Stimulated activated CD8-positive, alpha-beta memory T cell treated with anti-CD3 and anti-CD28 coated beads, Interleukin-4, amount 100 ng/mL, for 1 hour (primary cell): ENCODE results near the gene FBXL5.
"Not testable (repeated sequence)": the region's sequence is repeated elsewhere in the genome, so short reads cannot be mapped to it uniquely, and the experiment has no call there.

Source experiments
- DNase-seq, 2 donors: peaks; one replicate each; pipeline ENCODE4 v3.0.0-alpha.2; 2020; ENCODE audit warnings: low read depth in 2 of 2, low spot score in 1 of 2

FBXL5 gene

DNA sequence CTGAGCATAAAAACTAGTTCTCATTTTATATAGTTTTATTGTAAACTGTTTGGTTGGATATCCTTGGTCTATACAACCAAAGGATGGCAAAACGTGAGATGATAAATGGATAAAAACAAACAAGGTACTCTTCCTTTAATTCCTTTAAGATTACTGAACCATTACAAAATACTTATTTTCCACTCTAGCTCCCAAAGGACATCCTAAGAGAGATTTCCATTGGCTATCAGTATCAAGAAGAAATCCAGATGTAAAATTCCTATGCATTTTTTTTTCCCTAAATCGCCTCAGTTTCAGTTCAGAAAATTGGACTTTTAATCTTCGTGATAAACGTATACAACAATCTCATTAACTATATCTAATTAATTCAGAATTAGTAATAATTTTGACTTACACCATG, 2.3 kb downstream of the FBXL5 start:
- DNase-seq = no peak

DNA sequence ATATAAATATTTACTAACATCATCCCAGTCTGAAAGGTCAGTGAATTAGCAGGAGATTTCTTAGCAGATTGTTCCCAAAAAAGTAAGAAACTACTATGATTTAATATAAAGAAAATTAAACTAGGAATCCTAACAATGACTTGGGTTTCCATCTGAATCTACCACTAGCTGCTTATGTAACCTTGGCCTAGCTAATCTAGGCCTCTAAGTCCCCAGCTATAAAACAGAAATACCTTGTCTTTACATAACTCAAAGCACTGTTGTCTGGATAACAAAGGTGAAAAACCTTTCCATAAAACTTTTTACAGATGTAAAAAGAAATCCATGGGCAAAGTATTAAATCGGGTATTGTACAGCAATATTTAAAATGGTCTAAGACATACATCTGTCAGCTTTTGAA, 3.0 kb downstream of the FBXL5 start:
- no peak for DNase-seq

DNA sequence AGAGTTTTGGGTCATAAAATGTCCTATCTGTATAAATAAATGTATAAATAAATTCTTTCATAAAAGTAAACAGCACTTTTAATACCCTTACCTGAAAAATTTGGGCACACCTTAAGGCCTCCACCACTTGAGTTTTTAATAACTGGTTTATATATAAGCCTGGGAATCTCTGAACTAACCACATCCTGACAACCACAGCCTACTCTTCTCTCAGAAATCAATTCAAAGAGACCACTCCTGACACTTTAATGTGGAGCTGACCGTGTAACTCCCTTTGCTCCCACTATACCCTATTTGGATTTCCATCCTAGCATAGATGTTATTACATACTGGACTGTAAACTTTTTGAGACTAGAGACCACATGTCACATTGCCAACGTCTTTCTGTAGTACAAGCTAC, 3.5 kb downstream of the FBXL5 start:
- no peak for DNase-seq

DNA sequence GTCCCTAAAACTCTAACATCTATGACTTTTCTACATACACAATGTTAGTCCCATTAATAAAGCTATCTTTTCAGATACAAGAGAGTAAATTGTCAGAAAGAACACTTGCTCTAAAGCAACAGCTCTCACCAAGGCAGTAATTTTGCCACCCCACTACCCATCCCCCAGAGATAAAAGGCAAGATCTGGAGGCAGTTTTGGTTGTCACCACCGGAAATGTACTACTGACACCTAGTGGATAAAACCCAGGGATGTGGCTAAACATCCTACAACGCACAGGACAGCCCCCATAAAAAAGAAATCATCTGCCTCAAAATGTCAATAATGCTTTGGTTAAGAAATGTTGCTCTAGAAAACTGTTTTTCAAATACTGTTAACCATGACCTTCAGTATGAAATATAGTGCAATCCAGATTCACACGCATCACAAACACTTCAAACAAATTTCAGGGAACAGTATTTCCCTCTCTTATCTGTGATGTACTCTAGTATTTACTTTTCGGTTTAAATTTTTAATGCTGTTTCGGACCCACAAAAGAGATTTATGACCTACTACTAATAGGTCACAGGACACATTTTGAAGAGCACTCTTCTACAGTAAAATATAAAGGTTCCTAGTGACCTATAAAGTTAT, 5.1 kb downstream of the FBXL5 start:
- DNase-seq = peak; percentile 20 to 32

DNA sequence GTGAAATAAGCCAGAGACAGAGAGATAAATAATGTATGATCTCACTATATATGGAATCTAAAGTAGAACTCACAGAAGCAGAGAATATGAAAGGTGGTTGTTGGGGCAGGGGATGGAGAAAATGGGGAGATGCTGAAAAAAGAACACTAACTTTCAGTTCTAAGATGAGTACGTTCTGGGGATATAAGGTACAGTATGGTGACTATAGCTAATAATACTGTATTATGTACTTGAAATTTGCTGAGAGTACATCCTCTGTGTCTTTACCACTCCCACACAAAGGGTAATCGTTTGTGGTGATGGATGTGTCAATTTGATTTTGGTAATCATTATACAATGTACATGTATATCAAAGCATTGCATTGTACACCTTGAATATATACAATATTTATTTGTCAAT, 6.6 kb downstream of the FBXL5 start:
- DNase-seq = no peak

DNA sequence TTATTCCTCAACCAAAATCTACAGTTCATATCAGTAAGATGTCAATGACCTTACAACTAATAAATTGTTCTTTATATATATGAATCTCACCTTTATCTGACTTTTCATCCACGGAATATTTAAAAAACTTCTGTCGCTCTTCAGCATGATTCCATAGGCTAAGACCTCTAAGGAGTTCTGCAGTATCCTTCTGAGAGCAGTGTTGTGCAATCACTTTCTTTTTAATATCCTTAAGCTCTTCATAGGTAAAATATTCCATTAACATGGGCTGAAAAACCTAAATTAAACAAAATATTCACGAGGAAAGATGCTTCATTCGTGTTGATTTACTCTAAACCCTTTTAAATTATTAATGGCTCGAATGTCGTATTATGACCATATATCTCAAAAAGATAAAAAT, 16.7 kb downstream of the FBXL5 start:
- DNase-seq = no peak

DNA sequence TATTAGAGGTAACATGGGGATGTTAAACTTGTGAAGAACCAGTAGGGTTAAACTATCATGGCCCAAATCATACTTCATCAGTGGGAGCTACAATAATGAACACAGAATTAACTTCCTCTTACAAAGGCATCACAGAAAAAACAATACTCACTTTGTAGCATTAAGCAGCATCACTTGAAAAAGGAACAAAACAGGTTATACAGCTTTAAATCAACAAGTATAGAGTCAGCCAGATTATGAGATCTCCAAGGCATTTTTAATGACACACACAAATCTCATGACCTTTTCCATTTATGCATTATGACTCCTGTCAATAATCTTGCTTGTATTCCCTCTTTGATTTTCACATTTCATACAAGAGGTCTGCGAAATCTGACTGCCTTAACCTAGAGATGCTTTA, 18.3 kb downstream of the FBXL5 start:
- DNase-seq = no peak

DNA sequence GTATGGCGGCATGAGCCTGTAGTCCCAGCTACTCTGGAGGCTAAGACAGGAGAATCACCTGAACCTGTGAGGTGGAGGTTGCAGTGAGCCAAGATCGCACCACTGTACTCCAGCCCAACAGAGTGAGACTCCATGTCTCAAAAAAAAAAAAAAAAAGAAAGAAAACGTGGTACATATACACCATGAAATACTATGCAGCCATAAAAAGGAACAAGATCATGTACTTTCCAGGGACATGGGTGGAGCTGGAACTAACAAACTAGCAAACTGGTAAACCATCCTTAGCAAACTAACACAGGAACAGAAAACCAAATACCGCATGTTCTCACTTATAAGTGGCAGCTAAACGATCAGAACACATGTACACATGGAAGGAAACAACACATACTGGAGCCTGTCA, 37.8 kb downstream of the FBXL5 start:
- not testable (repeated sequence) for DNase-seq

DNA sequence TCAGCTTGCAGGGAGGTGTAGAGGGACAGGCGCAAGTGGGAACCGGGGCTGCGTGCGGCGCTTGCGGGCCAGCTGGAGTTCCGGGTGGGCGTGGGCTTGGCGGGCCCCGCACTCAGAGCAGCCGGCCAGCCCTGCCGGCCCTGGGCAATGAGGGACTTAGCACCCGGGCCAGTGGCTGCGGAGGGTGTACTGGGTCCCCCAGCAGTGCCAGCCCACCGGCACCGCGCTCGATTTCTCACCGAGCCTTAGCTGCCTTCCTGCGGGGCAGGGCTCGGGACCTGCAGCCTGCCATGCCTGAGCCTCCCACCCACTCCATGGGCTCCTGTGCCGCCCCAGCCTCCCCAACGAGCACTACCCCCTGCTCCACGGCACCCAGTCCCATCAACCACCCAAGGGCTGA, 40.3 kb downstream of the FBXL5 start:
- not testable (repeated sequence) for DNase-seq

DNA sequence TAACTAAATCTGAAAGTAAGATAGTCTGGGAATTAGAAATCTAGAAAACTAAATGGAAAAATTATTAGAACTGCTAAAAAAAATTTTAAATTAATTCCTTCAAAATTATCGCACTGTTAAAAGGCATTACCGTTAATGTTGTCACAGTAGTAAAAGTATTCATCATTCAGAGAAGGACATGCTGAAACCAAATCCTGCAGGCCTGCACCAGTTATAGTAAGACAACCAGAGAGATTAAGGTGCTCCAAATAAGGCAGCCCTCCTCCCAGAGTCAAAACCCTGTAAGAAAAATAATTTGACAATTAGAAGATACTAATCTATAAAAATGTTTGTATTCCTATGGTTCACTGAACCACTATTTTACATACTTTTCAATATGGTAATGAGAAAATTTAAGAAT, 43.0 kb downstream of the FBXL5 start:
- no peak for DNase-seq

DNA sequence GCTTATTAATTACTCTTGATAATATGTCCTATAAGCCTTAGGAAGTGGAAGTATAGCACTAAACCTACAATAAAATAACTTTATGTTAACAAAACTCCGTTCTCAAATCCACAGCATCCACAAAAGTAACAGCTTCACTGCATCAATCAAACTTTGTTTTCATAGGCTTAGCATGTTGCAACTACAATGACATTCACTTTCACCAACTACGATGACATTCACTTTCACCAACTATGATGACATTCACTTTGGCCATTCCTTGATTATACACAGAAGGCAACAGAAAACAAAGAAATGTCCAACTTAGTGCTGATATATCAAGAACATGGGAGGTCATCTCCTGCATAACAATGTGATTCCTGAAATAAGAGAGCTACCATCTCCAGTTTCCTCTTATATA, 44.3 kb downstream of the FBXL5 start:
- DNase-seq = no peak

DNA sequence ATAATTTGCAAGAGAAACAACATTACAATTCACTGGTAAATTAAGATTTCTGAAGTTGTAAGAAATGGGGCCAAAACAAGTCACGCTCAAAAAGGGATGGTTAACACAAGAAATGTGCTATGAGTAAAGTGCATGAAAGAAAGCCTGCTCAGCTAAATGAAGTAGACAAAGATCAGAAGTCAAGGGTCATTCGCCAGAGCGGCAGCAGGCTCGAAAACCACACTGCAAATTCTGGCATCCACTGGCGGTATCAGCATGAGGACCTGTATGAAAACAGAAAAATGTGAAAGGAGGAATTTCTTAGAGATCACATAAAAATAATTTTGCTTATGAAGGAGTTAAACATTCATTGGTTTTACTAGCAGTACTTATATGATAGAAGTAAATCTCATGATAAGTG, 49.6 kb downstream of the FBXL5 start:
- DNase-seq = no peak

DNA sequence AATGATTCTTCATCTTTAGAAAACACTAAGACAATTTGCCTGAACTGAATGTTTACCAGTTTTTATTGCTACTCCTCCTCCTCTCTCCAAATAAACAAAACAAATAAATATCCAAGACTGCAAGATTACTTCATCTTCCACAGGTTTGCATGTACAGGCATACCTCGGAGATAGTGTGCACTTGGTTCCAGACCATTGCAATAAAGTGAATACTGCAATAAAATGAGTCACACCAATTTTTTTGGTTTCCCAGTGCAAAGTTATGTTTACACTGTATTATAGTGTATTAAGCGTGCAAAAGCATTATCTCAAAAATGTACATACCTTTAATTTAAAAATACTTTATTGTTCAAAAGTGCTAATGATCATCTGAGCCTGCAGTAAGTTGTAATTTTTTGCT, 53.3 kb downstream of the FBXL5 start:
- DNase-seq = no peak

DNA sequence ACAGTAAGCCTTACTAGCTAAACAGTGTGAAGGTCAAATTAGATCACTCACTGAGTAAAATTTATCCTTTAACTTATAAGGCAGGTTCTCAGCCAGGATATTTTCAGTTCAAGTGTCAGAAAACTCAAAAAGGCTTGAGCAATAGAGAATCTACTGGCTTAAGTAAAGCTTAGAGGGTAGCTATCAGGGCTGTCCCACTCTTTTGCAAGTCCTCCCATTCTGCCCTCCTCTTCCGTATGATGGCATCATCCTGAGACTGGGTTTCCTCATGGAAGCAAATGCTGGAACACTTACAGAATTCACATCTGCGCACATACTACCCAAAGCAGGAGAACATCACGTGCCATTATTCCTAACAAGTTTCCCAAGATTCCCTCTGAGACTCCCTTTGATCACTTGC, 55.0 kb downstream of the FBXL5 start:
- no peak for DNase-seq

DNA sequence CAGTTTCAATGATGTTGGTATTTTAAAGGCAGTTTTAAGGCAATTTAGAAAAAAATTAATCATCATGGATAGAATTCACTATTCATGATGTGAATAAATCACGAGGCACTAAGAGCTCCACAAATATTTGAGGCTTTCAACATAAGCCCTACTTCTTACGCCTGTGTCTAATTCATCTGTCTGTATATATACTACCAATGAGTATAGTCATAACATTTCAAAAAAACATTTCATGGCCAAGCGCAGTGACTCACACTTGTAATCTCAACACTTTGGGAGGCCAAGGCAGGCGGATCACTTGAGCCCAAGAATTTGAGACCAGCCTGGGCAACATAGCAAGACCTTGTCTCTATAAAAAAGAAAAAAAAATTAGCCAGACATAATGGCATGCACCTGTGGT, 56.5 kb downstream of the FBXL5 start:
- DNase-seq = no peak

DNA sequence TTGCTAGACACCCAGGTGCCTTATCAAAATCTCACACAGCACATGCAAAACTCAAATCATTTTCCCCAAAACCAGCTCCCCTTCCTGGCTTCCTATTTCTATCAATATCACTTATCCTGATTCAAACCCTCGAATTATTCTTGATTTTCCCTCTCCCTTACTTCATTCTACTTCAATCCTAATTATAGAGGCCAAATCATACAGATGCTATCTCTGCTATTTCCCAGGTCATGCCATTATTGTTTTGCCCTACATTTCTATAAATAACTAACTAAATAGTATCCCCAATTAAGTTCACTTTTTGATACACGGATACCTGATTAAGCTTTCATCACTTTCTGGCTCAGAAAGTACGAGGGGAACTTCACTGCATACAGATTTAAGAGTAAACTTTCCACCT, 62.4 kb downstream of the FBXL5 start:
- no peak for DNase-seq

DNA sequence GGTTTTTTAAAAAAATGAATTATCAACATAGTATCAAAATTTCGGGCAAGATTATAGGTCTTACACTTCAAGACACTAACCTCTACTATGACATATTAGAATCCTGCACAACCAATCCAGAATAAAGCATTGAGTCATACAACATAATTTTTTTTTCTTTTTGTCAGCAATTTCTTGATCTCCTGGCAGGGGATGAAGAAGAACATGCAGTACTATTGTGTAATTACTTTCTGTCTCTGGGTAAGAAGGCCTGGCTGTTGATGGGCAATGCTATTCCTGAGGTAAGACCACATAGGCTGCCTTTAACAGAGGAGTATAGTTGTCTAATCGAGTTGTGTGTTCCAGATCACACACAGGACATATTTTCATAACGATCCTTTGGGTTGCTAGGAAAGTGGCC, 67.5 kb downstream of the FBXL5 start:
- DNase-seq = no peak

DNA sequence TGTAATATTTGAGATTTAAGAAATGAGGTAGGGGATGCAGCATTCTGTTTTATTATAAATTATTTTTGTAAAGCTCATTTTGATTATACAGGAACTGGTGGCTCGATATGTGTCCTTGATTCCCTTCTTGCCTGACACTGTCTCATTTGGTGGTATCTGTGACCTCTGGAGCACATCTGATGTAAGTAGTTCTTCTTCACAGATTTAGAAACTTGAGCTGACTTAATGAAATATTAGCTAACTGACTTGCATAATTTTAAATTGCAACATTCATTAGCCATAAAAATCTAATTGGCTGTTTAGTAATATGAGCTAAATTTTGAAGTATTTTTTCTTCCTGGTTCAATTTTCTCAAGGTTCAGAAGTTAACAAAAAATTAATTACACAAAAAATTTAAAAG, 69.1 kb downstream of the FBXL5 start:
- DNase-seq = no peak

DNA sequence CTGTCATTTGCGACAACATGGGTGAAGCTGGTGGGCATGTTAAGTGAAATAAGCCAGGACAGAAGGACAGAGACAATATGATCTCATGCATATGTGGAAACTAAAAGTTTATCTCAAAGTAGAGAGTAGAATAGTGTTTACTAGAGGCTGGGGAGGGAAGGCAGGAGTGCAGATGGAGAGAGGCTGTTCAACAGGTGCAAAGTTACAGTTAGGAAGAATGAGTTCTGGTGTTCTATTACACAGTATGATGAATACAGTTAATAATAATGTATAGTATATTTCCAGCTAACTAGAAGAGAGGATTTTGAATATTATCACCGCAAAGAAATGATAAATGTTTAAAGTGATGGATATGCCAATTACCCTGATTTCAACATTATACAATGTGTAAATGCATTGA, 69.8 kb downstream of the FBXL5 start:
- DNase-seq = no peak

DNA sequence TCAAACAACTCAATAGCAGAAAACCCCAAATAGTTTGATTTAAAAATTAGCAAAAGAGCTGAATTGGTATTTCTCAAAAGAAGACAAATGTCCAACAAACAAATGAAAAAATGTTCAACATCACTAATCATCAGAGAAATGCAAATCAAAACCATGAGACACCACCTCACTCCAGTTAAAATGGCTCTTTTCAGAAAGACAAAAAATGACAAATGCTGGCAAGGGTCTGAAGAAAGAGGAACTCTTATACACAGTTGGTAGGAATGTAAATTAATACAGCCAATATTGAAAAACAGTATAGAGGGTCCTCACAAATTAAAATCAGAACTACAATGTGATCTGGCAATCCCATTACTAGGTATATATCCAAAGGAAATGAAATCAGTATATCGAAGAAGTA, 70.4 kb downstream of the FBXL5 start:
- DNase-seq = no peak

DNA sequence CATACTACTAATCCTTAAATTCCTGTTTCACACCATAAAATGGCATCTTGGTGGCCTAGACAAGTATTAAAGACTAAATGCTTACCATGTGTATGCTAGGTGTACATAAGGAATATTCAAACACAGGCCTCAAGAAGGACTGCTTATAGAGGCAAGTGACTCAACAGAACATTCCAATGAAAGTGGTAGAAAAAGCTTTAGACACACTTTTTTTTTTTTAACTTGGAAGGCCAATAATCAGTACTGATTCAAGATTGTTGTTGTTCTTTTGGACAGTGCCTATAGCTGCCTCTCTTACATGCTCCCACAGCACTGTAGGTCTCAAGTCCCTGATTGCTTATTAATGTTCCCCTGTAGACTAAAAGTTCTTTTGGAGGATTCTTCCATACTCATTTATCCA, 77.6 kb downstream of the FBXL5 start:
- DNase-seq = no peak

DNA sequence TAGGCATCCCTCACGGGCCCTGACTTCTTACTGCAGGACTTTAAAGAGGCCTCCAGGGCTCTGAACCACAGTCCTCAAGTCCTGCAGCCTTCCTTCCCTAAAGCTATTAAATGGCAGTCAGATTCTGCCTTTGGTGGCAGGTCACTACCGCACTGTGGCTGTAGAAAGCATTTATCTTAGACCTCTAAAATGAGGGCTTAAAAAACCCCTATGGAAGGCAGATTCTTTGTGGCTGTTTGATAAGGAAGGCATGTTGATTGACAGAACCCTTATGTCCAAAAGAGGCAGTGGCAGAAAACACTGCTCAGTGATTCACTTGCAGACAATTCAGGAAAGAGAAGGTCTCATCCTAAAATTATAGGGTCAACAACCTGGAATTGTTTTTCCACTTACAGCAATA, 79.2 kb downstream of the FBXL5 start:
- DNase-seq = no peak

DNA sequence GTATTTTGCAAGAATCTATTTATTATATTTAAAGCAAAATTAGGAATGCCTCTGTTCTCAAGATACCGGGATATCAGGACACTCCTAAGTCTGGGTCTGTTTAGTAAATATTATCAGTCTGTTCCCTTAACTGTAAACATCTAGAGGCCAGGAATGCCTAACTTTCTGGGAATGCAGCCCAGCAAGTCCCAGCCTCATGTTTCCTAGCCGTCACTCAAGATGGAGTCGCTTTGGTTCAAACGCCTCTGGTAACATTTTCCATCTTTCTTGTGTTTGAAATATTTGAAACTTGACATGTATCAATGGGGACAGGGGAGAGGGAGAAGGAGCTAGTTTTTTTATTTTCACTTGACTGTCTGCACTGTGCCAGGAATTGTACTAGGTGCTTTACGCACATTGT, 85.4 kb downstream of the FBXL5 start:
- DNase-seq = no peak

DNA sequence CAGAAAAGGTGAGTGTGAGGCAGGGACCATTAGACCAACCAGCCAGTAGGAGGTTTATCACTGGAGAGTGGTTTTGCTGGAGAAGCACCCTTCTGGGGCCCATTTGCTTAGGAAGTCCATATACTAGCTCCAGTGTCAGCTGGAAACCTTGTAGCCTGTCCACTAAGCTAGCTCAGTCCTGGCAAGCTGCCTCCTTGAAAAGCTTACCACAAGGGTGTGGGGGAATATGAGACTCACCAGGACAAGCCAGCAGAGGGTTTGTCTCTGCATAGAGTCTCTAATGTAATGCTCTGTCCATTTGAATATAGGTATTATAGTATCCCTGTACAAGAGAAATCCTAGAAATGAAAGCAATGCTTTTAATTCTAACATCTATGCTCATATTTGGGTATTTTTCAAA, 86.3 kb downstream of the FBXL5 start:
- DNase-seq = no peak
